HG03097 (cell line): ENCODE results near the gene SLIT3.
"Not testable (repeated sequence)": the region's sequence is repeated elsewhere in the genome, so short reads cannot be mapped to it uniquely, and the experiment has no call there.

Experiments
- ATAC-seq: cut with Tn5 transposase; IDR thresholded peaks from one replicate; pipeline ENCODE4 v1.9.1; 2021; ENCODE audit not compliant: unreplicated experiment, low FRiP score

Gene SLIT3

GRCh38 chr5:169116961-169117461 is 183.9 kb downstream of the SLIT3 start:
- no peak for ATAC-seq

GRCh38 chr5:169115461-169116124 is 185.3 kb downstream of the SLIT3 start:
- no peak for ATAC-seq

GRCh38 chr5:169114466-169115065 is 186.4 kb downstream of the SLIT3 start:
- no peak for ATAC-seq

- no peak for ATAC-seq
Observed at GRCh38 chr5:169112016-169112415, 188.9 kb downstream of the SLIT3 start.

- ATAC-seq, result no peak
Observed at GRCh38 chr5:169106911-169107706, 193.8 kb downstream of the SLIT3 start.

GRCh38 chr5:169105582-169105981 is 195.4 kb downstream of the SLIT3 start:
- ATAC-seq, result not testable (repeated sequence)

- ATAC-seq, result no peak
Observed at GRCh38 chr5:169104937-169105494, 195.9 kb downstream of the SLIT3 start.

- no peak for ATAC-seq
Observed at GRCh38 chr5:169103586-169104181, 197.3 kb downstream of the SLIT3 start.

- no peak for ATAC-seq
Observed at GRCh38 chr5:169101966-169102365, 199.0 kb downstream of the SLIT3 start.

- no peak for ATAC-seq
Observed at GRCh38 chr5:169100735-169101075, 200.2 kb downstream of the SLIT3 start.

GRCh38 chr5:169099801-169100734 is 200.9 kb downstream of the SLIT3 start:
- ATAC-seq, result no peak

GRCh38 chr5:169098331-169099121 is 202.4 kb downstream of the SLIT3 start:
- no peak for ATAC-seq

- no peak for ATAC-seq
Observed at GRCh38 chr5:169097374-169098326, 203.3 kb downstream of the SLIT3 start.

- ATAC-seq, result no peak
Observed at GRCh38 chr5:169095976-169096375, 205.0 kb downstream of the SLIT3 start.

- no peak for ATAC-seq
Observed at GRCh38 chr5:169095410-169095960, 205.5 kb downstream of the SLIT3 start.

GRCh38 chr5:169094586-169095409 is 206.1 kb downstream of the SLIT3 start:
- no peak for ATAC-seq
